LNCaP clone FGC (cell line): ENCODE measurements around the gene GAD1.

Experiments
- DNase-seq: peaks from one replicate; pipeline ENCODE4 v3.0.0-alpha.2; 2011; ENCODE audit warnings: low read depth
- H3K4me3 ChIP-seq: 2 replicates; pipeline ENCODE4 v1.5.1; 2011; ENCODE audit warnings: mild to moderate bottlenecking, low read depth, low read length, control low read depth
- TF ChIP-seq, protein P1 (sequence below): IDR thresholded peaks from 2 replicates; pipeline ENCODE4 v1.5.1; 2012; ENCODE audit warnings: mild to moderate bottlenecking; ENCODE audit not compliant: control insufficient read depth, insufficient read depth; ENCODE audit errors: extremely low read depth

GAD1 gene

DNA sequence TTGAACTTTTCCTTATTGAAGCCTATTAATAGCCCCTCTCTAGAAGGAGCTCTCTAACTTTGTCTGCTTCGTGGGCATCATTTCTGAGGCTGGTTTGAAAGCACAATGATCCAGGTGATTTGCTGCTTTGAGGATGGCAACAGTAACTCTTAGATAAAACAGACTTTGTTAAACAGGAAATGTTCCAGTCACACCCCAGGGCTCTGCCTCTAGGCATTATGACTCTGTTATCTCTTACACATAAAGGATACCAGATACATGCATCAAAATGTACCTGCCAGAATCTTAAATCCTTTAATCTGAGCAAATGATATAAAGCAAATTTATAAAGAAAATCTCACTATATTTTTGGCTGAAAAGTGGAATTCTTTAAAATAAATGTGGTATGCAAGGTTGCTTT is 52.3 kb downstream of the GAD1 start:
- H3K4me3 ChIP-seq: no peak overlapping the region

DNA sequence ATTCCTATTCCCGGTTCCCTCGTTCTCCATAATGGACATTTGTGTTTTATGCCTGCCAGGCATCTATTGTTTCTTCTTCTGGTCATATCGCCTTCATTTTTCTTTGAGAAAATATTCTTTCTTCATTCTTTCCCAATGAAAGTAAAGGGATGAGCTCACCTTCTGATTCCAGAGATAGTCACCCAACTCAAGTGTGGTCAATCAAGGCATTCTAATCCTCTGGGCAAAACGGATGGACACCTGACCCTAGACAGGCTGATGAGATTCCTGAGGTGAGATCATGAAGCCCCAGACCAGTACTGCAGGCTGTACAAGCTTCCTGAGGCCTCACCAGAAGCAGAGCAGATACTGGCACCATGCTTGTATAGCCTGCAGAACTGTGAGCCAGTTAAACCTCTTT is 52.8 kb downstream of the GAD1 start:
- no peak overlapping the region for H3K4me3 ChIP-seq
- TF ChIP-seq, protein P1, sequence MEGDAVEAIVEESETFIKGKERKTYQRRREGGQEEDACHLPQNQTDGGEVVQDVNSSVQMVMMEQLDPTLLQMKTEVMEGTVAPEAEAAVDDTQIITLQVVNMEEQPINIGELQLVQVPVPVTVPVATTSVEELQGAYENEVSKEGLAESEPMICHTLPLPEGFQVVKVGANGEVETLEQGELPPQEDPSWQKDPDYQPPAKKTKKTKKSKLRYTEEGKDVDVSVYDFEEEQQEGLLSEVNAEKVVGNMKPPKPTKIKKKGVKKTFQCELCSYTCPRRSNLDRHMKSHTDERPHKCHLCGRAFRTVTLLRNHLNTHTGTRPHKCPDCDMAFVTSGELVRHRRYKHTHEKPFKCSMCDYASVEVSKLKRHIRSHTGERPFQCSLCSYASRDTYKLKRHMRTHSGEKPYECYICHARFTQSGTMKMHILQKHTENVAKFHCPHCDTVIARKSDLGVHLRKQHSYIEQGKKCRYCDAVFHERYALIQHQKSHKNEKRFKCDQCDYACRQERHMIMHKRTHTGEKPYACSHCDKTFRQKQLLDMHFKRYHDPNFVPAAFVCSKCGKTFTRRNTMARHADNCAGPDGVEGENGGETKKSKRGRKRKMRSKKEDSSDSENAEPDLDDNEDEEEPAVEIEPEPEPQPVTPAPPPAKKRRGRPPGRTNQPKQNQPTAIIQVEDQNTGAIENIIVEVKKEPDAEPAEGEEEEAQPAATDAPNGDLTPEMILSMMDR: no peak

More for the DNA sequence above, 52.3 kb downstream of the GAD1 start:
- TF ChIP-seq, protein P1: no peak
- no peak for DNase-seq

DNA sequence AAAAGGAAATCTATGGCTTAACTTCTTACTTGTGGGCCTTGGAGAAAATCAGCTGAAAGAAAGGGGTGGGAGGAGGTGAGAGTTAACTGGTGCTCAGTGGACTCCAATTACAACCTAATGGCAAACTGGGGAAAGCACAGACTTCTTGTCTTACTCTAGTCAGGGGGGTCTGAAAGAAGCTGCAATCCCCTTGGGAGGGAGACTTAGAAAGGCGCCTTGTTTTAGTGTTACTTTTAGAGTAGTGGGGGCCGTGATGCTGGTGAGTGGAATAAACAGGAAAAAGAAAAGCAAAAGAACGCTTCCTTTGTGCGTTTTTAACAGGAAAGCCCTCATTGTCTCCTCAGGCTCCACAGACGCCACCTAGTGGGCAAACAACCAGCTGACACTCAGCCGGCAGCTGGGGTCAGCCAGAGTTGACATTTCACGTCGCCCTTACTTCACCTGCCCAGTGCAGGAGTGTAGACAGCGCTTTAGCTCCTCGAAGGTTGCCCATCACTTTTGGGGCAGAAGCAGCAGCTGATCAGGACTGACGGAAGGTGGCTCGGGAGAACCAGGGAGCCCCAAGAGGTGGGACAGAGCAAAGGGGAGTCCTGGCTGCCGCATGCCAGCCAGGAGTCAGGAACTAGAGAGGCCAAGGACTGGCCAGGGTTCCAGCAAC is 56.5 kb downstream of the GAD1 start:
- peak; percentile 19 for DNase-seq
- TF ChIP-seq, protein P1: peak; percentile 83
- H3K4me3 ChIP-seq: no peak overlapping the region

More for the DNA sequence above, 52.8 kb downstream of the GAD1 start:
- no peak for DNase-seq

- TF ChIP-seq, protein P1: no peak
- DNase-seq: no peak
Observed at GRCh38 chr2:170878066-170878465, 61.4 kb downstream of the GAD1 start.

GRCh38 chr2:170878505-170878904 is 61.8 kb downstream of the GAD1 start:
- DNase-seq: no peak
- TF ChIP-seq, protein P1: no peak
- H3K4me3 ChIP-seq: no peak overlapping the region

More at GRCh38 chr2:170878066-170878465, 61.4 kb downstream of the GAD1 start:
- H3K4me3 ChIP-seq: no peak overlapping the region

- no peak overlapping the region for H3K4me3 ChIP-seq
- TF ChIP-seq, protein P1: no peak
- no peak for DNase-seq
Observed at GRCh38 chr2:170881840-170882239, 65.2 kb downstream of the GAD1 start.

DNA sequence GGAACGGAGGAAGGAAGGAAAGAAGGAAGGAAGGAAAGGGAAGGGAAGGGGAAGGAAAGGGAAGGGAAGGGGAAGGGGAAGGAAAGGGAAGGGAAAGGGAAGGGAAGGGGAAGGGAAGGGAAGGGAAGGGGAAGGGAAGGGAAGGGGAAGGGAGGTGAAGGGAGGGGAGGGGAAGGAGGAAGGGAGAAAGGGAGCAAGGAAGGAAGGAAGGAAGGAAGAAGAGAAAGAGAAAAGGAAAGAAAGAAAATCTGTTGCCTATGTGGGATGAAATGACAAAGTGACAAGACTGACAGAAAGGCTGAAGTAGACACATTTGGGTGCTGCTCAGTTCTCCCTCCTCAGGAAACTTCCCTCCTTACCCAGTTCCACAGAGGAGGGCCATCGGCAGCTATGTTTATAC is 66.1 kb downstream of the GAD1 start:
- H3K4me3 ChIP-seq: no peak overlapping the region
- DNase-seq: no peak
- TF ChIP-seq, protein P1: no peak
